ENCODE measurements around the gene ING3. TPM values are rescaled to one million over a fixed set of nuclear protein-coding genes. Genes with fewer than 3 reads are reported as not detected.

The ING3 gene
- total RNA-seq, 1 experiment from 2014 or later, result 23.1 TPM

- no peak overlapping the region for H2BK12ac ChIP-seq (ENCODE audit: insufficient read length, low read depth, low read length)
- no peak overlapping the region for H4K5ac ChIP-seq (ENCODE audit: insufficient read length, low read depth, low read length)
- no peak overlapping the region for H3K4me2 ChIP-seq (ENCODE audit: insufficient read depth, insufficient read length, low read length)
- H3K36me3 Mint-ChIP-seq (ENCODE audit: insufficient read depth in 1 of 3, low read depth in 3 of 3), result no peaks in the 10 kb centered on the region
- H3K4me3 Mint-ChIP-seq, result no peak overlapping the region
- TF ChIP-seq CTCF (conservative IDR thresholded peaks at IDR 0.05), result no peak
- H3K27me3 ChIP-seq (ENCODE audit: insufficient read depth, low read length), result no peaks in the 10 kb centered on the region
- DNase-seq, result no peak
- H3K9ac ChIP-seq (ENCODE audit: extremely low read depth, insufficient read length, low read length), result no peak overlapping the region
- H4K91ac ChIP-seq (ENCODE audit: insufficient read length, low read depth, low read length), result no peak overlapping the region
- no peak overlapping the region for H2AFZ ChIP-seq (ENCODE audit: low read length)
- no peak overlapping the region for H3K4ac ChIP-seq (ENCODE audit: low read depth, low read length)
- H3K4me1 ChIP-seq (ENCODE audit: insufficient read depth, low read length), result no peaks in the 10 kb centered on the region
- H3K23me2 ChIP-seq (ENCODE audit: insufficient read length, low read depth, low read length, poor library complexity, severe bottlenecking), result no peaks in the 10 kb centered on the region
- no peak overlapping the region for H2BK15ac ChIP-seq (ENCODE audit: low read depth, low read length)
- no CpG with 5 or more reads among the region's 3 CpGs for WGBS (ENCODE audit: extremely low coverage, insufficient read length, low lambda C conversion rate)
- peaks cover 3 to 17% of the 10 kb centered on the region in 2 experiments; a peak in 2 of 4 replicates for H3K4me1 Mint-ChIP-seq
- H3K27ac Mint-ChIP-seq, result no peak overlapping the region
- H3K18ac ChIP-seq (ENCODE audit: insufficient read length, low read depth, low read length), result no peak overlapping the region
- no peaks in the 10 kb centered on the region for H3K79me1 ChIP-seq (ENCODE audit: insufficient read depth, low read depth, low read length, poor library complexity, severe bottlenecking)
- no peak overlapping the region for H4K8ac ChIP-seq (replicated peaks; ENCODE audit: insufficient read length, low read depth, low read length)
- H3K9me3 Mint-ChIP-seq, result peaks cover 0 to 2% of the 10 kb centered on the region in 2 experiments; a peak in 1 of 5 replicates
- no peak overlapping the region for H3K14ac ChIP-seq (ENCODE audit: insufficient read depth, low read length)
- no peak overlapping the region for H2BK20ac ChIP-seq (ENCODE audit: low read depth, low read length, poor library complexity, severe bottlenecking)
- no peak overlapping the region for H2BK5ac ChIP-seq (ENCODE audit: insufficient read length, low read length)
- no peak overlapping the region for H2BK120ac ChIP-seq (ENCODE audit: low read depth, low read length, poor library complexity, severe bottlenecking)
- H3K56ac ChIP-seq (ENCODE audit: insufficient read length, low read depth, low read length), result no peak overlapping the region
- no peaks in the 10 kb centered on the region for H3K27me3 Mint-ChIP-seq (ENCODE audit: low read depth)
- H4K20me1 ChIP-seq (ENCODE audit: control insufficient read depth, insufficient read depth, insufficient read length), result no peaks in the 10 kb centered on the region
- H3K79me2 ChIP-seq (ENCODE audit: insufficient read depth, low read length), result no peaks in the 10 kb centered on the region
- no peak overlapping the region for H3K27ac ChIP-seq (ENCODE audit: insufficient read length, low read depth, low read length)
- H3K23ac ChIP-seq (ENCODE audit: insufficient read length, low read depth, low read length), result no peak overlapping the region
- H2AK5ac ChIP-seq (ENCODE audit: insufficient read length, low read length), result no peak overlapping the region
- H3T11ph ChIP-seq (ENCODE audit: low read length), result no peak overlapping the region
- H3K9me3 ChIP-seq (ENCODE audit: control insufficient read depth, low read depth, low read length), result no peaks in the 10 kb centered on the region
Measured at GRCh38 chr7:121026577-121027111, 76.1 kb downstream of the ING3 start.

Other genes with a start within 250 kb of the ING3 start
- 6.6 and 8.7 TPM in 2 replicates for gene TSPAN12, start 92.6 kb upstream of the ING3 start, total RNA-seq (2021)
- gene CPED1, start 37.9 kb downstream of the ING3 start, total RNA-seq (2021), result 0.13 and 0.15 TPM in 2 replicates